ENCODE data around the gene SRC.

GRCh38 chr20:37421988-37422387, 76.0 kb downstream of the SRC start:
- no peak for TF ChIP-seq POLR2A (IDR thresholded peaks at IDR 0.05)
- TF ChIP-seq, protein P1, sequence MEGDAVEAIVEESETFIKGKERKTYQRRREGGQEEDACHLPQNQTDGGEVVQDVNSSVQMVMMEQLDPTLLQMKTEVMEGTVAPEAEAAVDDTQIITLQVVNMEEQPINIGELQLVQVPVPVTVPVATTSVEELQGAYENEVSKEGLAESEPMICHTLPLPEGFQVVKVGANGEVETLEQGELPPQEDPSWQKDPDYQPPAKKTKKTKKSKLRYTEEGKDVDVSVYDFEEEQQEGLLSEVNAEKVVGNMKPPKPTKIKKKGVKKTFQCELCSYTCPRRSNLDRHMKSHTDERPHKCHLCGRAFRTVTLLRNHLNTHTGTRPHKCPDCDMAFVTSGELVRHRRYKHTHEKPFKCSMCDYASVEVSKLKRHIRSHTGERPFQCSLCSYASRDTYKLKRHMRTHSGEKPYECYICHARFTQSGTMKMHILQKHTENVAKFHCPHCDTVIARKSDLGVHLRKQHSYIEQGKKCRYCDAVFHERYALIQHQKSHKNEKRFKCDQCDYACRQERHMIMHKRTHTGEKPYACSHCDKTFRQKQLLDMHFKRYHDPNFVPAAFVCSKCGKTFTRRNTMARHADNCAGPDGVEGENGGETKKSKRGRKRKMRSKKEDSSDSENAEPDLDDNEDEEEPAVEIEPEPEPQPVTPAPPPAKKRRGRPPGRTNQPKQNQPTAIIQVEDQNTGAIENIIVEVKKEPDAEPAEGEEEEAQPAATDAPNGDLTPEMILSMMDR (IDR thresholded peaks at IDR 0.05): no peak

Data from lower leg skin (tissue), 3 donors.